ENCODE measurements around the gene LIMK1.
"Not testable (repeated sequence)": the region's sequence is repeated elsewhere in the genome, so short reads cannot be mapped to it uniquely, and the experiment has no call there.

LIMK1 gene

DNA sequence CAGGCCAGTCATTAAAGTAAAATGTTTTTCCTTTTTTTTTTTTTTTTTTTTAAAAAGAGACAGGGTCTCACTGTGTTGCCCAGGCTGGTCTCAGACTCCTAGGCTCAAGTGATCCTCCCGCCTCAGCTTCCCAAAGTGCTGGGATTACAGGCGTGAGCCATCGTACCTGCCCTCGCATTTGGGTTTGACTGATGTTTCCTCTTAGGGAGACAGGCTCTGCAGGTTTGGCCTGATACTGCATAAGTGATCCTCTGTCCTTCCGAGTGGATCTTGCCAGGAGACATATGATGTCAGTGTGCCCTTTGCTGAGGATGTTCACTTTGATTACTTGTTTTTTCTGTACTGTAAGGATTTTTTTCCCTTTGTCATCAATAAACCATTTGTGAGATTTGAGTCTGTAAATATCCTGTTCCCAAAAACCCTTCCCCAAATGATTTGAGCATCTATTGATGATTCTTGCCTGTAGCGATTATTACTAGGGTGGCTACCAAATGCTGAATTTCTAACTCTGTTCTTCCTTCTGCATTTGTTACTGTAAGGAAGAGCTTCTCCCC, 19.7 kb downstream of the LIMK1 start:
- Histone ChIP-seq H3K27ac (ENCODE audit: low read depth, low read length, severe bottlenecking) (no peak overlapping the region), H3K9me3 (ENCODE audit: control insufficient read depth, low read length) (no peaks in the 10 kb centered on the region), H3K4me1 (ENCODE audit: control insufficient read depth, insufficient read depth, low read length, poor library complexity, severe bottlenecking) (peaks cover 5% of the 10 kb centered on the region), H3K4me3 (ENCODE audit: extremely low read depth, insufficient read depth, low read length, poor library complexity, severe bottlenecking) (no peak overlapping the region), H3K36me3 (ENCODE audit: control insufficient read depth, insufficient read depth, low read length) (peaks cover 65% of the 10 kb centered on the region)
- 95 to 100% methylated on average over 4 to 5 of the region's 6 CpGs for WGBS, 2 experiments (ENCODE audit: insufficient coverage in 2 of 2)

DNA sequence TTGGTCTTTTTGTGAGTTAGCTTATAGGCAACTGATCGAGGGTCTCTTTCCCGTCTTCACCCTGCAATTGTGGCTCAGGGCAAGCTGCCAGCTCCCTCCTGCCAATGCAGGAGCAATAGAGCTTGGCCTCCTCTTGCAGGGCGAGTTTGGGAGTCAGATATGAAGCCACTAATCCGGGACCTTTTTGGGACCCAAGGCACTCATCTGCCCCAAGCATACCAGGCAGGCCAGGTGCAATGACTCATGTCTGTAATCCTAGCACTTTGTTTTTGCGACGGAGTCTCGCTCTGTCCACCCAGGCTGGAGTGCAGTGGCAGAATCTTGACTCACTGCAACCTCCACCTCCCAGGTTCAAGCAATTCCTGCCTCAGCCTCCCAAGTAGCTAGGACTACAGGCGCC, 21.1 kb downstream of the LIMK1 start:
- 89 to 93% methylated on average over 8 of the region's 8 CpGs for WGBS, 2 experiments (ENCODE audit: insufficient coverage in 2 of 2)
- Histone ChIP-seq H3K4me1 (ENCODE audit: control insufficient read depth, insufficient read depth, low read length, poor library complexity, severe bottlenecking) (peaks cover 3% of the 10 kb centered on the region), H3K36me3 (ENCODE audit: control insufficient read depth, insufficient read depth, low read length) (peaks cover 65% of the 10 kb centered on the region), H3K9me3 (ENCODE audit: control insufficient read depth, low read length) (no peaks in the 10 kb centered on the region), H3K4me3 (ENCODE audit: extremely low read depth, insufficient read depth, low read length, poor library complexity, severe bottlenecking) (no peak overlapping the region), H3K27ac (ENCODE audit: low read depth, low read length, severe bottlenecking) (no peak overlapping the region)

DNA sequence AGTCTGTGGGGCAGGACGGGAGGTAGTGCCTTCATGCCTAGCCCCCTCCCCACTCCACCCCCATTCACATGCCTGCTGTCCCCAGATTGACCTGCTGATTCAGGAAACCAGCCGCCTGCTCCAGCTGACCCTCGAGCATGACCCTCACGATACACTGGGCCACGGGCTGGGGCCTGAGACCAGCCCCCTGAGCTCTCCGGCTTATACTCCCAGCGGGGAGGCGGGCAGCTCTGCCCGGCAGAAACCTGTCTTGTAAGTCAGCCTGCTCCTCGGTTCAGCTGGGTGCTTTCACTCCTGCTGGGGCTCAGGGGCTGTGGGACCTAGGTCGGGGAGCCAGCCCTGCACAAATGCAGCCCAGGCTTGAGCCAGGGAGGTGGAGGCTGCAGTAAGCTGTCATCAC, 22.4 kb downstream of the LIMK1 start:
- 93 to 96% methylated on average over 8 to 9 of the region's 11 CpGs for WGBS, 2 experiments (ENCODE audit: insufficient coverage in 2 of 2)
- Histone ChIP-seq H3K9me3 (ENCODE audit: control insufficient read depth, low read length) (no peaks in the 10 kb centered on the region), H3K36me3 (ENCODE audit: control insufficient read depth, insufficient read depth, low read length) (peaks cover 67% of the 10 kb centered on the region), H3K27ac (ENCODE audit: low read depth, low read length, severe bottlenecking) (no peak overlapping the region), H3K4me3 (ENCODE audit: extremely low read depth, insufficient read depth, low read length, poor library complexity, severe bottlenecking) (no peak overlapping the region), H3K4me1 (ENCODE audit: control insufficient read depth, insufficient read depth, low read length, poor library complexity, severe bottlenecking) (peaks cover 3% of the 10 kb centered on the region)

DNA sequence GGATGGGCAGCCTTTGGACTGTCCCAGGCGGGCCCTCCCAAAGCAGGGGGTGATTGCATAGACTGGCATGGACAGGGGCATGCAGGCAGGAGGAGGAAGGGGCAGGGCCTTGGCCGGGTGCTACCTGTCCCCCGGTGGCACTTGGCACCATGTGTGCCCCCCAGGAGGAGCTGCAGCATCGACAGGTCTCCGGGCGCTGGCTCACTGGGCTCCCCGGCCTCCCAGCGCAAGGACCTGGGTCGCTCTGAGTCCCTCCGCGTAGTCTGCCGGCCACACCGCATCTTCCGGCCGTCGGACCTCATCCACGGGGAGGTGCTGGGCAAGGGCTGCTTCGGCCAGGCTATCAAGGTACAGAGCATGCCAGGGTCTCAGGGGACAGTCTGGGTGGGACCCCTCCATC, 23.2 kb downstream of the LIMK1 start:
- H3K9me3 ChIP-seq (ENCODE audit: control insufficient read depth, low read length): no peaks in the 10 kb centered on the region
- H3K27ac ChIP-seq (ENCODE audit: low read depth, low read length, severe bottlenecking): no peak overlapping the region
- no peak overlapping the region for H3K4me3 ChIP-seq (ENCODE audit: extremely low read depth, insufficient read depth, low read length, poor library complexity, severe bottlenecking)
- no peaks in the 10 kb centered on the region for H3K4me1 ChIP-seq (ENCODE audit: control insufficient read depth, insufficient read depth, low read length, poor library complexity, severe bottlenecking)
- 95 to 98% methylated on average over 13 to 18 of the region's 18 CpGs for WGBS, 2 experiments (ENCODE audit: insufficient coverage in 2 of 2)
- peaks cover 69% of the 10 kb centered on the region for H3K36me3 ChIP-seq (ENCODE audit: control insufficient read depth, insufficient read depth, low read length)

DNA sequence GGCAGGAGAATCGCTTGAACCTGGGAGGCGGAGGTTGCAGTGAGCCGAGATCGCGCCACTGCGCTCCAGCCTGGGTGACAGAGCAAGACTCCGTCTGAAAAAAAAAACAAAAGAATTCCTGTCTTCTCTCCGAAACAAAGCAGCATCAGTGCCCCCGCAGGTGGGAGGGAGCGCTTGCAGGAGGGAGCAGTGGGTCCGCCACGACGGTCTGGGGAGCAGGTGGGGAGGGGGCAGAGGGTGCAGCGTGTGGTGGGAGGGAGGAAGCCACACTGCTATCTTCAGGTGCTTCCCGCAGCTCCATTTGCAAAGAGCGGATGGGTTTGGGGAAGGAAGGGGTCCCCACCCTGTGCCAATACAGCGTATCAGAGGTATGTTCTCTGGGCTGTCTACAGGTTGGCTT, 31.7 kb downstream of the LIMK1 start:
- Histone ChIP-seq H3K4me1 (ENCODE audit: control insufficient read depth, insufficient read depth, low read length, poor library complexity, severe bottlenecking) (no peaks in the 10 kb centered on the region), H3K36me3 (ENCODE audit: control insufficient read depth, insufficient read depth, low read length) (peaks cover 68% of the 10 kb centered on the region), H3K4me3 (ENCODE audit: extremely low read depth, insufficient read depth, low read length, poor library complexity, severe bottlenecking) (no peak overlapping the region), H3K9me3 (ENCODE audit: control insufficient read depth, low read length) (no peaks in the 10 kb centered on the region), H3K27ac (ENCODE audit: low read depth, low read length, severe bottlenecking) (no peak overlapping the region)
- WGBS, 2 experiments (ENCODE audit: insufficient coverage in 2 of 2): 62 to 64% methylated on average over 14 to 15 of the region's 17 CpGs

DNA sequence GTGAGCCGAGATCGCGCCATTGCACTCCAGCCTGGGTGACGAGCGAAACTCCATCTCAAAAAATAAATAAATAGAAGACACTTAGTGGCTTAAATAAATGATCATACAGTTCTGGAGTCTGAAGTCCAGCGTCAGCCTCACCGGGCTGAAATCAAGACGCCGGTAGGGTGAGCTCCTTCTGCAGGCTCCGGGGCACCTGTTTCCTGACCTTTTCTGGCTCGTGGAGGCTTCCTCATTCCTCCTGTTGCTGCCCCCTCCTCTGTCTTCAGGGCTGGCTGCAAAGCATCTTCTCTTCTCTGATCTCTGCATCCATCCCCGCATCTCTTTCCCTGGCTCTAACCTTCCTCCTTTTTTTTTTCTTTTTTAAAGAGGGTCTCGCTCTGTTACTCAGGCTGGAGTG, 32.8 kb downstream of the LIMK1 start:
- peaks cover 69% of the 10 kb centered on the region for H3K36me3 ChIP-seq (ENCODE audit: control insufficient read depth, insufficient read depth, low read length)
- WGBS, 2 experiments (ENCODE audit: insufficient coverage in 2 of 2): 91 to 93% methylated on average over 7 to 8 of the region's 13 CpGs

DNA sequence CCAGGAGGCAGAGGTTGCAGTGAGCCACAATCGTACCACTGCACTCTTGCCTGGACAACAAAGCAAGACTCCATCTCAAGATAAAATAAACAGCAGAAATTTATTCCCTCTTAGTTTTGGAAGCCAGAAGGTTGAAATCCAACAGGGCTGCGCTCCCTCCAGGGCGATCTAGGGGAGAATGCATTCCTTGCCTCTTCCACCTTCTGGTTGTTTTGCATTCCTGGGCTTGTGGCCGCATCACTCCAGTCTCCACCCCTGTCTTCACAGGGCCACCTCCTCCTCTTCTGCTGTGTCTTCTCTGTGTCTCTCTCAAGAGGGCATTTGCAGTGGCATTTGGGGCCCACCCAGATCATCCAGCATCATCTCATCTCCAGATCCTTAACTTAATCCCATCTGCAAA, 36.2 kb downstream of the LIMK1 start:
- H3K4me3 ChIP-seq (ENCODE audit: extremely low read depth, insufficient read depth, low read length, poor library complexity, severe bottlenecking): no peak overlapping the region
- no peaks in the 10 kb centered on the region for H3K4me1 ChIP-seq (ENCODE audit: control insufficient read depth, insufficient read depth, low read length, poor library complexity, severe bottlenecking)
- no peaks in the 10 kb centered on the region for H3K9me3 ChIP-seq (ENCODE audit: control insufficient read depth, low read length)
- 97 to 100% methylated on average over 4 of the region's 4 CpGs for WGBS, 2 experiments (ENCODE audit: insufficient coverage in 2 of 2)
- H3K36me3 ChIP-seq (ENCODE audit: control insufficient read depth, insufficient read depth, low read length): peaks cover 53% of the 10 kb centered on the region
- no peak overlapping the region for H3K27ac ChIP-seq (ENCODE audit: low read depth, low read length, severe bottlenecking)

More for the DNA sequence above, 32.8 kb downstream of the LIMK1 start:
- Histone ChIP-seq H3K4me1 (ENCODE audit: control insufficient read depth, insufficient read depth, low read length, poor library complexity, severe bottlenecking) (no peaks in the 10 kb centered on the region), H3K27ac (ENCODE audit: low read depth, low read length, severe bottlenecking) (no peak overlapping the region), H3K4me3 (ENCODE audit: extremely low read depth, insufficient read depth, low read length, poor library complexity, severe bottlenecking) (no peak overlapping the region), H3K9me3 (ENCODE audit: control insufficient read depth, low read length) (no peaks in the 10 kb centered on the region)

DNA sequence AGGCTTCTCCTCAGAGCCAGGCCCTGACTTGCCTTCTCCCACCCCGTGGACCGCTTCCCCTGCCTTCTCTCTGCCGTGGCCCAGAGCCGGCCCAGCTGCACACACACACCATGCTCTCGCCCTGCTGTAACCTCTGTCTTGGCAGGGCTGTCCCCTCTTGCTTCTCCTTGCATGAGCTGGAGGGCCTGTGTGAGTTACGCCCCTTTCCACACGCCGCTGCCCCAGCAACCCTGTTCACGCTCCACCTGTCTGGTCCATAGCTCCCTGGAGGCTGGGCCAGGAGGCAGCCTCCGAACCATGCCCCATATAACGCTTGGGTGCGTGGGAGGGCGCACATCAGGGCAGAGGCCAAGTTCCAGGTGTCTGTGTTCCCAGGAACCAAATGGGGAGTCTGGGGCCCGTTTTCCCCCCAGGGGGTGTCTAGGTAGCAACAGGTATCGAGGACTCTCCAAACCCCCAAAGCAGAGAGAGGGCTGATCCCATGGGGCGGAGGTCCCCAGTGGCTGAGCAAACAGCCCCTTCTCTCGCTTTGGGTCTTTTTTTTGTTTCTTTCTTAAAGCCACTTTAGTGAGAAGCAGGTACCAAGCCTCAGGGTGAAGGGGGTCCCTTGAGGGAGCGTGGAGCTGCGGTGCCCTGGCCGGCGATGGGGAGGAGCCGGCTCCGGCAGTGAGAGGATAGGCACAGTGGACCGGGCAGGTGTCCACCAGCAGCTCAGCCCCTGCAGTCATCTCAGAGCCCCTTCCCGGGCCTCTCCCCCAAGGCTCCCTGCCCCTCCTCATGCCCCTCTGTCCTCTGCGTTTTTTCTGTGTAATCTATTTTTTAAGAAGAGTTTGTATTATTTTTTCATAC, 38.0 kb downstream of the LIMK1 start:
- no peaks in the 10 kb centered on the region for H3K9me3 ChIP-seq (ENCODE audit: control insufficient read depth, low read length)
- H3K4me1 ChIP-seq (ENCODE audit: control insufficient read depth, insufficient read depth, low read length, poor library complexity, severe bottlenecking): no peaks in the 10 kb centered on the region
- H3K27ac ChIP-seq (ENCODE audit: low read depth, low read length, severe bottlenecking): no peak overlapping the region
- WGBS, 2 experiments (ENCODE audit: insufficient coverage in 2 of 2): 97% methylated on average over 21 to 22 of the region's 26 CpGs
- H3K4me3 ChIP-seq (ENCODE audit: extremely low read depth, insufficient read depth, low read length, poor library complexity, severe bottlenecking): no peak overlapping the region
- H3K36me3 ChIP-seq (ENCODE audit: control insufficient read depth, insufficient read depth, low read length): peaks cover 44% of the 10 kb centered on the region

DNA sequence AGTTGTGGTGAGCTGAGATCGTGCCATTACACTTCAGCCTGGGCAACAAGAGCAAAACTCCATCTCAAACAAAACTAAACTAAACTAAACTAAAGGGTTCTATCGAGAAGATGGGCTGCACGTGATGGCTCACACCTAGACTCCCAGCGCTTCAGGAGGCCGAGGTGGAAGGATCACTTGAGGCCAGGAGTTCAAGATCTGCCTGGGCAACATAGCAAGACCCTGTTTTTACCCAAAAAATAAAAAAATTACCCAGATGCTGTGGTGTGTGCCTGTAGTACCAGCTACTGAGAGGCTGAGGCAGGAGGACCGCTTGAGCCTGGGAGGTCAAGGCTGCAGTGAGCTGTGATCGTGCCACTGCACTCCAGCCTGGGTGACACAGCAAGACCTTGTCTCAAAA, 40.3 kb downstream of the LIMK1 start:
- not testable (repeated sequence) for H3K4me3 ChIP-seq (ENCODE audit: extremely low read depth, insufficient read depth, low read length, poor library complexity, severe bottlenecking); H3K9me3 ChIP-seq (ENCODE audit: control insufficient read depth, low read length); H3K4me1 ChIP-seq (ENCODE audit: control insufficient read depth, insufficient read depth, low read length, poor library complexity, severe bottlenecking); H3K27ac ChIP-seq (ENCODE audit: low read depth, low read length, severe bottlenecking)
- 91 to 97% methylated on average over 6 of the region's 7 CpGs for WGBS, 2 experiments (ENCODE audit: insufficient coverage in 2 of 2)
- H3K36me3 ChIP-seq (ENCODE audit: control insufficient read depth, insufficient read depth, low read length): peaks cover 31% of the 10 kb centered on the region

DNA sequence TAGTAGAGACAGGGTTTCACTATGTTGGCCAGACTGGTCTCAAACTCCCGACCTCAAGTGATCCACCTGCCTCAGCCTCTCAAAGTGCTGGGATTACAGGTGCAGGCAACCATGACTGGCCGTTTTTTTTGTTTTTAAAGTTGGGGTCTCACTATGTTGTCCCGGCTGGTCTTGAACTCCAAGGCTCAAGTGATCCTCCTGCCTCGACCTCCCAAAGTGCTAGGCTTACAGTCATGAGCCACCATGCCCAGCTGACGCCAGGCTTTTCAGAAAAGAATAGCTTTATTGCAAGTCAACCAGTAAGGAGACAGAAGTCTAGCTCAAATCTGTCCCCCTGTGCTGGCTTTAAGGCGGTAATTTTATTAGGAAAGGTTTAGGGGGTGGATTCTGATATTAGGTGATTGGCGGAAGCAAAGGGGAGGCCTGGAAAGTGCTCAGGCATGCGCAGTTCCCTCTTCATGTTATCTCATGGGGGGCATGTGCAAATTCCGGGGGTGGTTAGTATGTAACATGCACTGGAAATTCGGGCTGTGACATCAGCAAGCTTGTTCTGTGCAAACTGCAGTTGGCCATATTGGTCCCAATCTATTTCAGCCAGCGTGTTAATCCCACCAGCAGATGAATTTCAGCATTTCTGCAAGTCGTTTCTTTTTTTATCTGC, 42.7 kb downstream of the LIMK1 start:
- peaks cover 10% of the 10 kb centered on the region for H3K36me3 ChIP-seq (ENCODE audit: control insufficient read depth, insufficient read depth, low read length)
- no peaks in the 10 kb centered on the region for H3K9me3 ChIP-seq (ENCODE audit: control insufficient read depth, low read length)
- H3K27ac ChIP-seq (ENCODE audit: low read depth, low read length, severe bottlenecking): no peak overlapping the region
- H3K4me3 ChIP-seq (ENCODE audit: extremely low read depth, insufficient read depth, low read length, poor library complexity, severe bottlenecking): no peak overlapping the region
- H3K4me1 ChIP-seq (ENCODE audit: control insufficient read depth, insufficient read depth, low read length, poor library complexity, severe bottlenecking): no peaks in the 10 kb centered on the region
- 78 to 84% methylated on average over 10 to 12 of the region's 12 CpGs for WGBS, 2 experiments (ENCODE audit: insufficient coverage in 2 of 2)

DNA sequence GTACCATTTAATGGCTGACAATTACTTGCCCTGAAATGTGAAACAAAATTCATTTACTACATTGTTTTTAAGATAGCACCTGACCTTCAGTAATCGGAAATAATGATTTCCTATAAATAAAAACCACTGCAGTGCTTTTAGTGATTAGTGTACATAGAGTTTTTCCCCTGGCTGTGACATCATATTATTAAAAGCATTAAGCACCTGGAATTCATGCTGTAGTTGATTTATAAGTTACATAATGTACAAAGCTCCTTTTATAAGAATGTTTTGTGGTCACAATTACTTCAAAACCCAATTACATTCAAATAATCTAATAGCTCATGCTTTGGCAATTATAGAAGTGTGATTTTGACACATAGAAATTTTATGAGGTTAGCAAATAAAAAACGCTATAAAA, 46.3 kb downstream of the LIMK1 start:
- Histone ChIP-seq H3K4me3 (ENCODE audit: extremely low read depth, insufficient read depth, low read length, poor library complexity, severe bottlenecking) (no peak overlapping the region), H3K9me3 (ENCODE audit: control insufficient read depth, low read length) (no peaks in the 10 kb centered on the region), H3K27ac (ENCODE audit: low read depth, low read length, severe bottlenecking) (no peak overlapping the region), H3K4me1 (ENCODE audit: control insufficient read depth, insufficient read depth, low read length, poor library complexity, severe bottlenecking) (no peaks in the 10 kb centered on the region), H3K36me3 (ENCODE audit: control insufficient read depth, insufficient read depth, low read length) (no peaks in the 10 kb centered on the region)
- WGBS, 2 experiments (ENCODE audit: insufficient coverage in 2 of 2): no CpG with 5 or more reads among the region's 2 CpGs
